ENCODE measurements around the gene ALDOC. TPM values are rescaled to one million over a fixed set of nuclear protein-coding genes. Genes with fewer than 3 reads are reported as not detected.
"Not testable (repeated sequence)": the region's sequence is repeated elsewhere in the genome, so short reads cannot be mapped to it uniquely, and the experiment has no call there.

ALDOC gene
- total RNA-seq, 1 donor from 2014 or later: 10.3 TPM

DNA sequence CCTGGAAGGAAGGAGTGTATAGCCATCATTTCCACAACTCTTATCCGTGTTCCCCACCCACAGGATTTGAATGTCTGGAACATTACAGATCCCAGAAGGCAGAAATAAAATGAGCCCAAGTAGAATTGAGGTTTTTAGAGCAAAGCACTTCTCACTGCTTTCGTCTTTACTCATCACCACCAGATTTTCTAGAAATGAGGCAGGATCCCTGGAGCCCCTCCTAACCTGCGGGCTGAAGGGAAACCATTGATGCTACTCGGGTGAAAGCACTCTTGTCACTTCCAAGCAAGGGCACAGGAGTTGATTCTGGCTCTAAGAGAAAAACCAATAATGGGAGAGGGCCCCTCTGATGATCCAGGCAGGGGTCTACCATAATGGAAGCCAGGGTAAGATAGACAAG lies 2.8 kb upstream of the ALDOC start:
- peaks cover 5% of the 10 kb centered on the region for H3K27me3 Mint-ChIP-seq (ENCODE audit: low read depth, unreplicated experiment)
- FAIRE-seq: no peak

DNA sequence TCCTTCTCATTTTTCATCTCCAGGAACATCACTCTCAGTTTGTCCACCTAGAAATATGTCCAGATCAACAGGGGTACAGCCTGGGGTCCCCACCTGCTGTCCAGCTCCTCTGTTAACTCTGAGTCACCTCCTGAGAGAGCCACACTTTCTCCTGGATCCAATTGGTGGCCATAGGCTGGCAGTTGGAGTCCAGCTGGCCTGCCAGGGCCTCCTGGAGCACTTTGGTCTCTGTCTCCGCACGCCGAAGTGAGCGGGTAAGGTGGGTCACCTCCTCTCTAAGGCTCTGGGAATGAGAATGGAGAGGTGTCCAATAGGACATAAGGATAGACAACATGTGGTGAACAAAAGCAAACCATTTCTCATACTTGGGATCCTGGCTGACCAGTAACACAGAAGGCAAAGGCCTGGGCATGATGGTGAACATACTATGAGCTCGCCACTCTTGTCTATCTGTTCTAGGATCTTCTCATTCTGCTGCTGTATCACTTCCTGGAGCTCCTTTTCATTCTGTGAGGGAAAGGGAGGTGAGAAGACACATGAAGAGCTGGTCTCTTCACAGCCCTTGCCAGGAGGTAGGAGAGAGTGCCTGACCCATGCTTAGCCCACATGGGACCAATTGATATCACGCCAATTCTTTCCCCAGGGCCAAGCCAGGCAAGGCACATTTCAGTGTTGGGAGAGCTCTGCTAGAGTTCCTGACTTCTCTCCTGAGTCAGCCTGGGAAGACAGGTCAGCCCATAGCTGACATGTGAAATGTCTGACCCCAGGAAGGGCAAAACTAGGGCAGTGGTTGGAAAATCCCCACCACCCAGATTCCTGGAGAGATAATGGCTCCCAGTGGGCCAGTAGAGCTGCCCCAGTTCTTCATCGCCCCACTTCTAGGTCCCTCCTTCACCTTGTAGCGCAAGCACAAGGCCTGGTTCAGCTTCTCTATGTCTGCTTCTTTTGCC lies 1.8 kb upstream of the ALDOC start:
- H3K4me1 ChIP-seq (ENCODE audit: insufficient read depth, low read length): no peaks in the 10 kb centered on the region
- H3K27ac ChIP-seq (ENCODE audit: low read depth, low read length): no peak overlapping the region
- H3K4me3 ChIP-seq (ENCODE audit: insufficient read depth, low read depth, low read length): no peak overlapping the region
- H2AFZ ChIP-seq (ENCODE audit: low read depth, low read length): no peak overlapping the region
- no peak overlapping the region for H3K4me2 ChIP-seq (ENCODE audit: low read length)
- H3K9me3 ChIP-seq (ENCODE audit: insufficient read depth, low read depth, low read length): no peaks in the 10 kb centered on the region
- H3K79me2 ChIP-seq (ENCODE audit: insufficient read depth, low read length): no peaks in the 10 kb centered on the region
- H4K20me1 ChIP-seq (ENCODE audit: insufficient read depth, low read length): peaks cover 4% of the 10 kb centered on the region
- FAIRE-seq (no peak), DNase-seq (ENCODE audit: low read depth) (no peak)
- Mint-ChIP-seq H3K36me3 (ENCODE audit: low read depth, unreplicated experiment) (peaks cover 15% of the 10 kb centered on the region), H3K27me3 (ENCODE audit: low read depth, unreplicated experiment) (no peaks in the 10 kb centered on the region), H3K4me1 (ENCODE audit: low read depth, unreplicated experiment) (no peaks in the 10 kb centered on the region), H3K9me3 (ENCODE audit: unreplicated experiment) (no peaks in the 10 kb centered on the region), H3K4me3 (ENCODE audit: unreplicated experiment) (no peak overlapping the region), H3K27ac (ENCODE audit: unreplicated experiment) (no peak overlapping the region)
- no peaks in the 10 kb centered on the region for H3K27me3 ChIP-seq (ENCODE audit: insufficient read depth, low read length)
- TF ChIP-seq, protein P1, sequence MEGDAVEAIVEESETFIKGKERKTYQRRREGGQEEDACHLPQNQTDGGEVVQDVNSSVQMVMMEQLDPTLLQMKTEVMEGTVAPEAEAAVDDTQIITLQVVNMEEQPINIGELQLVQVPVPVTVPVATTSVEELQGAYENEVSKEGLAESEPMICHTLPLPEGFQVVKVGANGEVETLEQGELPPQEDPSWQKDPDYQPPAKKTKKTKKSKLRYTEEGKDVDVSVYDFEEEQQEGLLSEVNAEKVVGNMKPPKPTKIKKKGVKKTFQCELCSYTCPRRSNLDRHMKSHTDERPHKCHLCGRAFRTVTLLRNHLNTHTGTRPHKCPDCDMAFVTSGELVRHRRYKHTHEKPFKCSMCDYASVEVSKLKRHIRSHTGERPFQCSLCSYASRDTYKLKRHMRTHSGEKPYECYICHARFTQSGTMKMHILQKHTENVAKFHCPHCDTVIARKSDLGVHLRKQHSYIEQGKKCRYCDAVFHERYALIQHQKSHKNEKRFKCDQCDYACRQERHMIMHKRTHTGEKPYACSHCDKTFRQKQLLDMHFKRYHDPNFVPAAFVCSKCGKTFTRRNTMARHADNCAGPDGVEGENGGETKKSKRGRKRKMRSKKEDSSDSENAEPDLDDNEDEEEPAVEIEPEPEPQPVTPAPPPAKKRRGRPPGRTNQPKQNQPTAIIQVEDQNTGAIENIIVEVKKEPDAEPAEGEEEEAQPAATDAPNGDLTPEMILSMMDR (IDR thresholded peaks at IDR 0.05; ENCODE audit: insufficient read depth, low read depth, low read length): no peak
- no peak for TF ChIP-seq EZH2 (IDR thresholded peaks at IDR 0.05; ENCODE audit: insufficient read depth, low read length)
- peaks cover 36% of the 10 kb centered on the region for H3K36me3 ChIP-seq (ENCODE audit: insufficient read depth, low read length)
- no peak overlapping the region for H3K9ac ChIP-seq (ENCODE audit: low read length)

More for the DNA sequence above, 2.8 kb upstream of the ALDOC start:
- H3K27ac ChIP-seq (ENCODE audit: low read depth, low read length): no peak overlapping the region
- no peaks in the 10 kb centered on the region for H3K27me3 ChIP-seq (ENCODE audit: insufficient read depth, low read length)
- no peak overlapping the region for H3K9ac ChIP-seq (ENCODE audit: low read length)
- H4K20me1 ChIP-seq (ENCODE audit: insufficient read depth, low read length): peaks cover 4% of the 10 kb centered on the region
- Mint-ChIP-seq H3K27ac (ENCODE audit: unreplicated experiment) (no peak overlapping the region), H3K4me1 (ENCODE audit: low read depth, unreplicated experiment) (no peaks in the 10 kb centered on the region), H3K36me3 (ENCODE audit: low read depth, unreplicated experiment) (peaks cover 17% of the 10 kb centered on the region), H3K4me3 (ENCODE audit: unreplicated experiment) (no peak overlapping the region), H3K9me3 (ENCODE audit: unreplicated experiment) (no peaks in the 10 kb centered on the region)
- no peak overlapping the region for H3K4me3 ChIP-seq (ENCODE audit: insufficient read depth, low read depth, low read length)
- peaks cover 46% of the 10 kb centered on the region for H3K36me3 ChIP-seq (ENCODE audit: insufficient read depth, low read length)
- DNase-seq (ENCODE audit: low read depth): no peak
- no peaks in the 10 kb centered on the region for H3K4me1 ChIP-seq (ENCODE audit: insufficient read depth, low read length)
- no peak for TF ChIP-seq EZH2 (IDR thresholded peaks at IDR 0.05; ENCODE audit: insufficient read depth, low read length)
- TF ChIP-seq, protein P1 (IDR thresholded peaks at IDR 0.05; ENCODE audit: insufficient read depth, low read depth, low read length): no peak
- no peak overlapping the region for H3K4me2 ChIP-seq (ENCODE audit: low read length)
- H3K79me2 ChIP-seq (ENCODE audit: insufficient read depth, low read length): no peaks in the 10 kb centered on the region
- no peak overlapping the region for H2AFZ ChIP-seq (ENCODE audit: low read depth, low read length)
- no peaks in the 10 kb centered on the region for H3K9me3 ChIP-seq (ENCODE audit: insufficient read depth, low read depth, low read length)

DNA sequence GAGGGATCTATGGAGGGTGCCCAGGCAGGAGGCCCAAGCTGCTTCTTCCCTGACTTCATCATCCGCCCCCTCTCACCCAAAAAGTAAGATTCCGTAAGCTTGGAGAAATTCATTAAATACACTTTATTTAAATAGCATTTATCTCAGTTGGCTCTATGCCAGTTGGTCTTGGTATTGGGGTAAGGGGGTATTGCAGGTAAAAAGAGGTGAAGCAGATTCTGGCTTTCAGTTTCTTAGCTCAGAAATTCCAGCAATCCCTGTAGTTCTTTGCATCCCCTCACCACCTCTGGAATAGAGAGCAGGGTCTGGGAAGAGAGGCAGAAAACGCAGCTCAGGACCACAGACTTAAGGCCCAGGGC lies 750 bp upstream of the ALDOC start:
- no peaks in the 10 kb centered on the region for H3K4me1 ChIP-seq (ENCODE audit: insufficient read depth, low read length)
- TF ChIP-seq, protein P1 (IDR thresholded peaks at IDR 0.05; ENCODE audit: insufficient read depth, low read depth, low read length): no peak
- TF ChIP-seq EZH2 (IDR thresholded peaks at IDR 0.05; ENCODE audit: insufficient read depth, low read length): no peak
- Mint-ChIP-seq H3K9me3 (ENCODE audit: unreplicated experiment) (no peaks in the 10 kb centered on the region), H3K27me3 (ENCODE audit: low read depth, unreplicated experiment) (peaks cover 7% of the 10 kb centered on the region), H3K36me3 (ENCODE audit: low read depth, unreplicated experiment) (peaks cover 17% of the 10 kb centered on the region), H3K4me1 (ENCODE audit: low read depth, unreplicated experiment) (peaks cover 5% of the 10 kb centered on the region), H3K27ac (ENCODE audit: unreplicated experiment) (no peak overlapping the region), H3K4me3 (ENCODE audit: unreplicated experiment) (no peak overlapping the region)
- H3K27ac ChIP-seq (ENCODE audit: low read depth, low read length): no peak overlapping the region
- no peak overlapping the region for H3K9ac ChIP-seq (ENCODE audit: low read length)
- H3K36me3 ChIP-seq (ENCODE audit: insufficient read depth, low read length): peaks cover 26% of the 10 kb centered on the region
- DNase-seq (ENCODE audit: low read depth) (no peak), FAIRE-seq (no peak)
- no peaks in the 10 kb centered on the region for H3K27me3 ChIP-seq (ENCODE audit: insufficient read depth, low read length)
- H4K20me1 ChIP-seq (ENCODE audit: insufficient read depth, low read length): peaks cover 4% of the 10 kb centered on the region
- H3K4me3 ChIP-seq (ENCODE audit: insufficient read depth, low read depth, low read length): no peak overlapping the region
- no peak overlapping the region for H2AFZ ChIP-seq (ENCODE audit: low read depth, low read length)
- no peaks in the 10 kb centered on the region for H3K79me2 ChIP-seq (ENCODE audit: insufficient read depth, low read length)
- peak overlapping the region; percentile 82 for H3K4me2 ChIP-seq (ENCODE audit: low read length)
- H3K9me3 ChIP-seq (ENCODE audit: insufficient read depth, low read depth, low read length): no peaks in the 10 kb centered on the region

DNA sequence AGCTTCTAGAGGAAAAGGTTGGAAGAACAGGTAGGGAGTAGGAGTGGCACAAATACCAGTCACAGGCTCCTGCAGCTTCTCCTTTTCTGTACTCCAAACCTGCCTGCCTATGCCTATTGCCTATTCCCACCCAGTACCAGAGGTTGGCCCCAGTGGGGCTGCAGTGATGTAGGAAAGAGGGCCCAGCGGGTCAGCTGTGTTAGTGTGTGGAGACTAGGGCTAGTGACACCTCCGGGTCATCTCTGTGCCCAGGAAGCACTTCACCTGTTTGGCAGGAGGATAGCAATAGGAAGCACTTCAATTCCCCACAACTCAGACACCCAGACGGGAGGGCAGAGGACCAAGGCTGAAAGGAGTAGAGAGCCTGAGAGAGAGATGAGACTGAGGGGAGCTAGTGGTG lies 679 bp downstream of the ALDOC start:
- not testable (repeated sequence) for H3K9ac ChIP-seq (ENCODE audit: low read length); FAIRE-seq; H4K20me1 ChIP-seq (ENCODE audit: insufficient read depth, low read length); DNase-seq (ENCODE audit: low read depth); H3K4me2 ChIP-seq (ENCODE audit: low read length); H3K79me2 ChIP-seq (ENCODE audit: insufficient read depth, low read length); H3K27me3 Mint-ChIP-seq (ENCODE audit: low read depth, unreplicated experiment); H3K9me3 ChIP-seq (ENCODE audit: insufficient read depth, low read depth, low read length); H3K4me1 Mint-ChIP-seq (ENCODE audit: low read depth, unreplicated experiment); H3K27me3 ChIP-seq (ENCODE audit: insufficient read depth, low read length); H3K27ac ChIP-seq (ENCODE audit: low read depth, low read length); H3K9me3 Mint-ChIP-seq (ENCODE audit: unreplicated experiment); H3K4me3 ChIP-seq (ENCODE audit: insufficient read depth, low read depth, low read length); H3K4me1 ChIP-seq (ENCODE audit: insufficient read depth, low read length); H2AFZ ChIP-seq (ENCODE audit: low read depth, low read length)
- peak overlapping the region; percentile 66 for H3K27ac Mint-ChIP-seq (ENCODE audit: unreplicated experiment)
- peaks cover 17% of the 10 kb centered on the region for H3K36me3 Mint-ChIP-seq (ENCODE audit: low read depth, unreplicated experiment)
- peak overlapping the region; percentile 77 for H3K4me3 Mint-ChIP-seq (ENCODE audit: unreplicated experiment)
- H3K36me3 ChIP-seq (ENCODE audit: insufficient read depth, low read length): peaks cover 21% of the 10 kb centered on the region

All from astrocyte (in vitro differentiated cells and primary cell).